ENCODE measurements around the gene ADAT3. TPM values are rescaled to one million over a fixed set of nuclear protein-coding genes. Genes with fewer than 3 reads are reported as not detected.

The ADAT3 gene
- total RNA-seq, 1 experiment from 2014 or later, result 12.6 TPM

DNA sequence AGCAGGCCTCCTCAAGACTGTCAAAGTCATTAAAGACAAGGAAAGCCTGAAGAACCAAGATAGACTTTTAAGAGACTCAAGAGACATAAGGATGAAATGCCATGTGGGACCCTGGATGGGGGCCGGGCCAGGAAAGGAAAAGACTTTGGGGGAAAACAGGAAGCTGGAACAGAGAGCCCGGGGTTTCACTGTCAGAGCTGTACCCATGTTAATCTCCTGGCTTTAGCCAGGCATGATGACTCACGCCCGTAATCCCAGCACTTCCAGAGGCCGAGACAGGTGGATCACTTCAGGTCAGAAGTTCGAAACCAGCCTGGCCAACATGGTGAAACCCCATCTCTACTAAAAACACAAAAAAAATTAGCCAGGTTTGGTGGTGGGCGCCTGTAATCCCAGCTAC, 36.2 kb upstream of the ADAT3 start:
- no peak overlapping the region for H3K4me3 ChIP-seq (ENCODE audit: low read depth, low read length)
- no peaks in the 10 kb centered on the region for H3K27me3 Mint-ChIP-seq (ENCODE audit: insufficient read depth, unreplicated experiment)
- H3K27ac Mint-ChIP-seq (ENCODE audit: unreplicated experiment), result no peak overlapping the region
- no peak overlapping the region for H3K4me3 Mint-ChIP-seq (ENCODE audit: unreplicated experiment)
- H3K36me3 ChIP-seq (ENCODE audit: control insufficient read depth, insufficient read depth, low read length), result no peaks in the 10 kb centered on the region; the same call in 1 of the 2 replicates
- H3K27me3 ChIP-seq (replicated peaks; ENCODE audit: control insufficient read depth, insufficient read depth, low read length), result no peaks in the 10 kb centered on the region
- intact Hi-C loops (cut with micrococcal nuclease; ENCODE audit: unreplicated experiment), result no loop called here
- BruUV-seq (replicated peaks), result no TSS peak
- H3K4me1 Mint-ChIP-seq (ENCODE audit: low read depth, unreplicated experiment), result peaks cover 3% of the 10 kb centered on the region
- H3K9me3 ChIP-seq, result no peaks in the 10 kb centered on the region
- CTCF ChIA-PET, result no interaction called here
- H3K9me3 Mint-ChIP-seq (ENCODE audit: unreplicated experiment), result no peaks in the 10 kb centered on the region
- POLR2A ChIA-PET, result no interaction called here
- TF ChIP-seq, protein P1, sequence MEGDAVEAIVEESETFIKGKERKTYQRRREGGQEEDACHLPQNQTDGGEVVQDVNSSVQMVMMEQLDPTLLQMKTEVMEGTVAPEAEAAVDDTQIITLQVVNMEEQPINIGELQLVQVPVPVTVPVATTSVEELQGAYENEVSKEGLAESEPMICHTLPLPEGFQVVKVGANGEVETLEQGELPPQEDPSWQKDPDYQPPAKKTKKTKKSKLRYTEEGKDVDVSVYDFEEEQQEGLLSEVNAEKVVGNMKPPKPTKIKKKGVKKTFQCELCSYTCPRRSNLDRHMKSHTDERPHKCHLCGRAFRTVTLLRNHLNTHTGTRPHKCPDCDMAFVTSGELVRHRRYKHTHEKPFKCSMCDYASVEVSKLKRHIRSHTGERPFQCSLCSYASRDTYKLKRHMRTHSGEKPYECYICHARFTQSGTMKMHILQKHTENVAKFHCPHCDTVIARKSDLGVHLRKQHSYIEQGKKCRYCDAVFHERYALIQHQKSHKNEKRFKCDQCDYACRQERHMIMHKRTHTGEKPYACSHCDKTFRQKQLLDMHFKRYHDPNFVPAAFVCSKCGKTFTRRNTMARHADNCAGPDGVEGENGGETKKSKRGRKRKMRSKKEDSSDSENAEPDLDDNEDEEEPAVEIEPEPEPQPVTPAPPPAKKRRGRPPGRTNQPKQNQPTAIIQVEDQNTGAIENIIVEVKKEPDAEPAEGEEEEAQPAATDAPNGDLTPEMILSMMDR (IDR thresholded peaks at IDR 0.05; ENCODE audit: insufficient read depth in 1 of 2, low read depth in 1 of 2, low read length in 1 of 2, severe bottlenecking in 1 of 2, unreplicated experiment in 1 of 2), result no peak
- no peak for DNase-seq
- peaks cover 15% of the 10 kb centered on the region for H3K36me3 Mint-ChIP-seq (ENCODE audit: insufficient read depth, unreplicated experiment)
- H3K4me1 ChIP-seq, result peaks cover 10% of the 10 kb centered on the region

DNA sequence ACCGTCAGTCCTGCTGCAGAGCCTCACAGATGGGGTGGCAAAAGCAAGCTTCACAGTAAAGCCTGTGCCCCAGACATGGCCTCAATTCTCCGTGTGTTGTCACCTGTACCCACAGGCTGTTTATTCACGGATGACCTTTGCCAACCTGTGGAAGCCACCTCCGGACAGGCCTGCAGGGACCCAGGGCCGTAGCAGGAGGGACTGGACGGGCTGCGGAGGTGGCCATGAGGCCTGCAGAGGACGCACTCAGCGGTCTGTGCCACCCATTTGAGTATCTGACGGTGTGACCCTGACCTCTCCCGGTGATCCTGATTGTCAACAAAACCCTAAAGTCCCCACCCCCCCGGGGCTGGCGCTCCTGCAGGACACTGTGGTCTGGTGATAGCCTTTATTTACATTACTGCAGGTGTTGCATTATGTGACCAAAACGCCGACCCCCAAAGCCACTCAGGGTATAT, 34.0 kb upstream of the ADAT3 start:
- Mint-ChIP-seq H3K27ac (ENCODE audit: unreplicated experiment) (no peak overlapping the region), H3K27me3 (ENCODE audit: insufficient read depth, unreplicated experiment) (no peaks in the 10 kb centered on the region), H3K9me3 (ENCODE audit: unreplicated experiment) (no peaks in the 10 kb centered on the region), H3K4me1 (ENCODE audit: low read depth, unreplicated experiment) (peaks cover 8% of the 10 kb centered on the region), H3K36me3 (ENCODE audit: insufficient read depth, unreplicated experiment) (peaks cover 26% of the 10 kb centered on the region), H3K4me3 (ENCODE audit: unreplicated experiment) (no peak overlapping the region)
- intact Hi-C loops (cut with micrococcal nuclease; ENCODE audit: unreplicated experiment), result no loop called here
- Histone ChIP-seq H3K27me3 (replicated peaks; ENCODE audit: control insufficient read depth, insufficient read depth, low read length) (no peaks in the 10 kb centered on the region), H3K4me3 (ENCODE audit: low read depth, low read length) (no peak overlapping the region), H3K9me3 (no peaks in the 10 kb centered on the region), H3K4me1 (peaks cover 10% of the 10 kb centered on the region), H3K36me3 (ENCODE audit: control insufficient read depth, insufficient read depth, low read length) (no peaks in the 10 kb centered on the region; the same call in 1 of the 2 replicates)
- BruUV-seq (replicated peaks), result no TSS peak
- TF ChIP-seq, protein P1 (IDR thresholded peaks at IDR 0.05; ENCODE audit: insufficient read depth in 1 of 2, low read depth in 1 of 2, low read length in 1 of 2, severe bottlenecking in 1 of 2, unreplicated experiment in 1 of 2), result no peak
- CTCF ChIA-PET, result no interaction called here
- POLR2A ChIA-PET, result no interaction called here
- no peak for DNase-seq

DNA sequence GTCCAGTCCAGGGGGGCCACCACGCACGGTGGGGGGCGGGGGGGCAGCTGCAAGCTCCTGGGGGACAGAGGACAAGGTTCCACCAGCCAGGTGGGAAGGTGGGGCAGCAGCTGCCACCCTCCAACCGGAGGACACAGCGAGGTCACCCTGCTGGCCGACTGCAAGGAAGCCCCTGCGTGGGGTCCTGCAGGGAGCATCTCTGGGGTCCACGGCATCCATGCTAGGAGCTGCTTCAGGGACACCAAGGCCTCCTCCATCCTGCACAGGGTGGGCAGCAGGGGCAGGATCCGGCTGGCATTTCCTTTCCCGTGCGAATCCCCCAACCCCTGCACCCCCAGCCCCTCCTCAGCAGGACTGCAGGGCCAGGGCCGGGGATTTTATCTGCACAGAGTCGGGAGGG, 33.6 kb upstream of the ADAT3 start:
- no peaks in the 10 kb centered on the region for H3K27me3 ChIP-seq (replicated peaks; ENCODE audit: control insufficient read depth, insufficient read depth, low read length)
- Mint-ChIP-seq H3K27me3 (ENCODE audit: insufficient read depth, unreplicated experiment) (no peaks in the 10 kb centered on the region), H3K27ac (ENCODE audit: unreplicated experiment) (no peak overlapping the region), H3K4me3 (ENCODE audit: unreplicated experiment) (no peak overlapping the region), H3K4me1 (ENCODE audit: low read depth, unreplicated experiment) (peaks cover 8% of the 10 kb centered on the region), H3K9me3 (ENCODE audit: unreplicated experiment) (no peaks in the 10 kb centered on the region), H3K36me3 (ENCODE audit: insufficient read depth, unreplicated experiment) (peaks cover 31% of the 10 kb centered on the region)
- TF ChIP-seq, protein P1 (IDR thresholded peaks at IDR 0.05; ENCODE audit: insufficient read depth in 1 of 2, low read depth in 1 of 2, low read length in 1 of 2, severe bottlenecking in 1 of 2, unreplicated experiment in 1 of 2), result no peak
- BruUV-seq (replicated peaks), result no TSS peak
- H3K4me3 ChIP-seq (ENCODE audit: low read depth, low read length), result no peak overlapping the region
- H3K4me1 ChIP-seq, result peaks cover 15% of the 10 kb centered on the region
- ChIA-PET CTCF (no interaction called here), POLR2A (no interaction called here)
- no peaks in the 10 kb centered on the region; the same call in 1 of the 2 replicates for H3K36me3 ChIP-seq (ENCODE audit: control insufficient read depth, insufficient read depth, low read length)
- no peak for DNase-seq
- intact Hi-C loops (cut with micrococcal nuclease; ENCODE audit: unreplicated experiment), result no loop called here
- H3K9me3 ChIP-seq, result no peaks in the 10 kb centered on the region

Data from Caco-2 (cell line).